Glutamatergic neuron (in vitro differentiated cells): ENCODE results near the gene SLC35B3. TPM values are rescaled to one million over a fixed set of nuclear protein-coding genes. Genes with fewer than 3 reads are reported as not detected.

Source experiments
- DNase-seq: peaks from one replicate; pipeline ENCODE4 v3.0.0; 2022
- H3K27ac Mint-ChIP-seq: one replicate; pipeline ENCODE4 v1.8.0; 2020; ENCODE audit warnings: mild to moderate bottlenecking, mixed read lengths, inconsistent platforms; ENCODE audit not compliant: unreplicated experiment
- H3K27me3 Mint-ChIP-seq: one replicate; pipeline ENCODE4 v1.8.0; 2020; ENCODE audit warnings: mild to moderate bottlenecking, moderate library complexity, mixed read lengths, inconsistent platforms; ENCODE audit not compliant: unreplicated experiment
- H3K36me3 Mint-ChIP-seq: one replicate; pipeline ENCODE4 v1.8.0; 2020; ENCODE audit warnings: mild to moderate bottlenecking, mixed read lengths, inconsistent platforms; ENCODE audit not compliant: unreplicated experiment
- H3K4me1 Mint-ChIP-seq: one replicate; pipeline ENCODE4 v1.8.0; 2020; ENCODE audit warnings: mild to moderate bottlenecking, low read depth, mixed read lengths, inconsistent platforms; ENCODE audit not compliant: unreplicated experiment
- H3K4me3 Mint-ChIP-seq: one replicate; pipeline ENCODE4 v1.8.0; 2020; ENCODE audit warnings: mild to moderate bottlenecking, mixed read lengths, inconsistent platforms; ENCODE audit not compliant: unreplicated experiment
- H3K9me3 Mint-ChIP-seq: one replicate; pipeline ENCODE4 v1.8.0; 2020; ENCODE audit warnings: mild to moderate bottlenecking, moderate library complexity, mixed read lengths, inconsistent platforms; ENCODE audit not compliant: unreplicated experiment
- CTCF ChIP-seq: fragments of 200-600 bp; sonication (generic); IDR thresholded peaks from one replicate; pipeline ENCODE4 v1.5.0; 2021; ENCODE audit not compliant: partially characterized antibody, unreplicated experiment
- total RNA-seq: library from RNA; stranded (reverse); fragmentation: NEBNext Ultra II Directional; extraction: Animal tissue kit (Norgen Biotek cat#: 25700); gene quantifications from one replicate; pipeline ENCODE4 v1.2.1, GENCODE V29; 2021; ENCODE audit not compliant: unreplicated experiment

Gene SLC35B3
- total RNA-seq, 1 donor from 2014 or later, result 12.4 TPM

GRCh38 chr6:8387942-8388437 is 47.4 kb downstream of the SLC35B3 start:
- Mint-ChIP-seq H3K4me3 (no peak overlapping the region), H3K27me3 (no peaks in the 10 kb centered on the region), H3K9me3 (no peaks in the 10 kb centered on the region), H3K4me1 (peaks cover 4% of the 10 kb centered on the region), H3K36me3 (no peaks in the 10 kb centered on the region), H3K27ac (no peak overlapping the region)
- DNase-seq, result no peak
- no peak for TF ChIP-seq CTCF

- Mint-ChIP-seq H3K27ac (no peak overlapping the region), H3K9me3 (no peaks in the 10 kb centered on the region), H3K27me3 (peaks cover 2% of the 10 kb centered on the region), H3K4me1 (peaks cover 4% of the 10 kb centered on the region), H3K4me3 (no peak overlapping the region), H3K36me3 (no peaks in the 10 kb centered on the region)
- TF ChIP-seq CTCF, result no peak
- DNase-seq, result no peak
Observed at GRCh38 chr6:8383584-8383983, 51.8 kb downstream of the SLC35B3 start.

GRCh38 chr6:8382434-8382833 is 52.9 kb downstream of the SLC35B3 start:
- H3K4me3 Mint-ChIP-seq, result no peak overlapping the region
- H3K4me1 Mint-ChIP-seq, result peaks cover 4% of the 10 kb centered on the region
- no peak for TF ChIP-seq CTCF
- DNase-seq, result no peak
- peaks cover 2% of the 10 kb centered on the region for H3K27me3 Mint-ChIP-seq
- no peak overlapping the region for H3K27ac Mint-ChIP-seq
- no peaks in the 10 kb centered on the region for H3K36me3 Mint-ChIP-seq
- H3K9me3 Mint-ChIP-seq, result no peaks in the 10 kb centered on the region

GRCh38 chr6:8375916-8376315 is 59.4 kb downstream of the SLC35B3 start:
- Mint-ChIP-seq H3K36me3 (no peaks in the 10 kb centered on the region), H3K27me3 (no peaks in the 10 kb centered on the region), H3K27ac (no peak overlapping the region), H3K9me3 (no peaks in the 10 kb centered on the region), H3K4me3 (no peak overlapping the region), H3K4me1 (no peaks in the 10 kb centered on the region)
- no peak for TF ChIP-seq CTCF
- no peak for DNase-seq
